DND-41 (cell line): ENCODE data around the gene ANKRD6.

Source experiments
- CTCF ChIP-seq: IDR thresholded peaks from 2 replicates; pipeline ENCODE4 v1.5.1; 2012; ENCODE audit warnings: borderline replicate concordance, low read length, moderate library complexity, mild to moderate bottlenecking; ENCODE audit not compliant: poor library complexity, severe bottlenecking; ENCODE audit errors: extremely low read depth
- EZH2 ChIP-seq: IDR thresholded peaks from 3 replicates; pipeline ENCODE4 v1.6.1; 2012; ENCODE audit warnings: borderline replicate concordance, low read depth, mild to moderate bottlenecking, moderate library complexity, low read length, inconsistent platforms; ENCODE audit not compliant: severe bottlenecking

- TF ChIP-seq EZH2, result no peak
- TF ChIP-seq CTCF, result no peak
Observed at GRCh38 chr6:89559487-89559886, 126.5 kb downstream of the ANKRD6 start.
